ENCODE results near the gene APOBEC2. TPM values are rescaled to one million over a fixed set of nuclear protein-coding genes. Genes with fewer than 3 reads are reported as not detected.

Gene APOBEC2
- total RNA-seq, 1 donor from 2014 or later, result not detected

GRCh38 chr6:41103847-41104246, 50.8 kb downstream of the APOBEC2 start:
- CTCF ChIA-PET, result interaction anchor here (1.0 kb wide), 1 partner anchor 204 kb away, joined by 3 read pairs; no protein-coding TSS in a partner anchor
- no peaks in the 10 kb centered on the region for H3K27me3 Mint-ChIP-seq
- TF ChIP-seq CTCF (IDR thresholded peaks at IDR 0.05), result no peak
- peaks cover 31% of the 10 kb centered on the region for H3K36me3 Mint-ChIP-seq (ENCODE audit: low read depth)
- intact Hi-C loops (cut with micrococcal nuclease), result no loop called here
- no peak overlapping the region for H3K27ac Mint-ChIP-seq
- H3K9me3 Mint-ChIP-seq, result no peaks in the 10 kb centered on the region
- no peak overlapping the region for H3K4me3 Mint-ChIP-seq
- POLR2A ChIA-PET, result no interaction called here
- DNase-seq (no peak), ATAC-seq (ENCODE audit: low read depth) (no peak)
- H3K4me1 Mint-ChIP-seq, result no peaks in the 10 kb centered on the region

GRCh38 chr6:41111017-41111416, 58.0 kb downstream of the APOBEC2 start:
- Mint-ChIP-seq H3K4me3 (no peak overlapping the region), H3K27ac (no peak overlapping the region), H3K9me3 (no peaks in the 10 kb centered on the region), H3K4me1 (no peaks in the 10 kb centered on the region), H3K27me3 (no peaks in the 10 kb centered on the region), H3K36me3 (ENCODE audit: low read depth) (peaks cover 18% of the 10 kb centered on the region)
- POLR2A ChIA-PET, result no interaction called here
- ATAC-seq (ENCODE audit: low read depth), result no peak
- CTCF ChIA-PET, result no interaction called here
- no peak for DNase-seq
- intact Hi-C loops (cut with micrococcal nuclease), result no loop called here
- TF ChIP-seq CTCF (IDR thresholded peaks at IDR 0.05), result no peak

Other genes with a start within 250 kb of the APOBEC2 start
- gene UNC5CL, start 14.0 kb upstream of the APOBEC2 start, total RNA-seq, result 1.7 and 2.2 TPM in 2 replicates
- gene TSPO2, start 10.7 kb upstream of the APOBEC2 start, total RNA-seq, result not detected in 2 replicates
- gene OARD1, start 19.2 kb downstream of the APOBEC2 start, total RNA-seq, result 30.7 and 37.1 TPM in 2 replicates
- gene NFYA, start 19.8 kb downstream of the APOBEC2 start, total RNA-seq, result 33.7 and 35.1 TPM in 2 replicates
- not detected in 2 replicates for gene TREML1, start 101.1 kb downstream of the APOBEC2 start, total RNA-seq
- gene TREM2, start 109.9 kb downstream of the APOBEC2 start, total RNA-seq, result not detected in 2 replicates
- 10.2 and 10.3 TPM in 2 replicates for gene TREML2, start 147.9 kb downstream of the APOBEC2 start, total RNA-seq
- gene TREML4, start 175.1 kb downstream of the APOBEC2 start, total RNA-seq, result not detected in 2 replicates
- 0.81 TPM in 1 of 2 replicates, not detected in the other for gene TREM1, start 233.5 kb downstream of the APOBEC2 start, total RNA-seq

All from activated B cell treated with CpG ODN at 0.5 μM for 24 hours (primary cell).